Endothelial cell of umbilical vein (primary cell): Measurements from ENCODE around the gene PPFIBP1.

Experiments
- POLR2A ChIP-seq: IDR thresholded peaks from 2 replicates; pipeline ENCODE4 v1.6.1; 2012; ENCODE audit warnings: low read depth, mild to moderate bottlenecking, control low read depth, low read length
- POLR2AphosphoS5 ChIP-seq: IDR thresholded peaks from 2 replicates; pipeline ENCODE4 v1.6.1; 2012; ENCODE audit warnings: low read depth, mild to moderate bottlenecking, control low read depth, low read length, moderate library complexity; ENCODE audit not compliant: insufficient read depth

- TF ChIP-seq POLR2A (no peak), POLR2AphosphoS5 (no peak)
Observed at GRCh38 chr12:27695556-27696292, 171.7 kb downstream of the PPFIBP1 start.
